Measurements from ENCODE around the gene PLEKHA7. TPM values are rescaled to one million over a fixed set of nuclear protein-coding genes. Genes with fewer than 3 reads are reported as not detected.

The PLEKHA7 gene
- total RNA-seq, 1 experiment from 2014 or later = 13.0 TPM

GRCh38 chr11:16896729-16897469 lies 117.3 kb downstream of the PLEKHA7 start:
- ATAC-seq (no peak), DNase-seq (ENCODE audit: low spot score) (no peak)
- no peaks in the 10 kb centered on the region for H3K36me3 Mint-ChIP-seq
- H3K27ac Mint-ChIP-seq = no peak overlapping the region
- peaks cover 60% of the 10 kb centered on the region for H3K4me1 Mint-ChIP-seq
- H3K27me3 Mint-ChIP-seq (ENCODE audit: low read depth) = peaks cover 65% of the 10 kb centered on the region
- peaks cover 1% of the 10 kb centered on the region; the same call in 1 of the 2 replicates for H3K9me3 Mint-ChIP-seq
- H3K4me3 Mint-ChIP-seq = peak overlapping the region; percentile 50; the same call in 1 of the 2 replicates
- ChIA-PET POLR2A (no interaction called here), CTCF (interaction anchor here (1.3 to 1.6 kb wide), 2 partner anchors 112 to 166 kb away, joined by 4 to 5 read pairs; no protein-coding TSS in a partner anchor)
- TF ChIP-seq HMGA2 (CRISPR knock-in tag; IDR thresholded peaks at IDR 0.05) (no peak), ZNF671 (CRISPR knock-in tag; IDR thresholded peaks at IDR 0.05) (no peak), FOXJ3 (CRISPR knock-in tag; IDR thresholded peaks at IDR 0.05; ENCODE audit: borderline replicate concordance) (no peak), ZNF121 (CRISPR knock-in tag; IDR thresholded peaks at IDR 0.05) (no peak), ZNF219 (CRISPR knock-in tag; IDR thresholded peaks at IDR 0.05; ENCODE audit: borderline replicate concordance) (no peak), JAZF1 (CRISPR knock-in tag; IDR thresholded peaks at IDR 0.05) (no peak), ELF4 (CRISPR knock-in tag; IDR thresholded peaks at IDR 0.05; ENCODE audit: low read depth) (no peak)
- TF ChIP-seq, protein P1, sequence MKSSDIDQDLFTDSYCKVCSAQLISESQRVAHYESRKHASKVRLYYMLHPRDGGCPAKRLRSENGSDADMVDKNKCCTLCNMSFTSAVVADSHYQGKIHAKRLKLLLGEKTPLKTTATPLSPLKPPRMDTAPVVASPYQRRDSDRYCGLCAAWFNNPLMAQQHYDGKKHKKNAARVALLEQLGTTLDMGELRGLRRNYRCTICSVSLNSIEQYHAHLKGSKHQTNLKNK (CRISPR knock-in tag; IDR thresholded peaks at IDR 0.05) = no peak
- TF ChIP-seq, protein P2, sequence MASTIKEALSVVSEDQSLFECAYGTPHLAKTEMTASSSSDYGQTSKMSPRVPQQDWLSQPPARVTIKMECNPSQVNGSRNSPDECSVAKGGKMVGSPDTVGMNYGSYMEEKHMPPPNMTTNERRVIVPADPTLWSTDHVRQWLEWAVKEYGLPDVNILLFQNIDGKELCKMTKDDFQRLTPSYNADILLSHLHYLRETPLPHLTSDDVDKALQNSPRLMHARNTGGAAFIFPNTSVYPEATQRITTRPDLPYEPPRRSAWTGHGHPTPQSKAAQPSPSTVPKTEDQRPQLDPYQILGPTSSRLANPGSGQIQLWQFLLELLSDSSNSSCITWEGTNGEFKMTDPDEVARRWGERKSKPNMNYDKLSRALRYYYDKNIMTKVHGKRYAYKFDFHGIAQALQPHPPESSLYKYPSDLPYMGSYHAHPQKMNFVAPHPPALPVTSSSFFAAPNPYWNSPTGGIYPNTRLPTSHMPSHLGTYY (CRISPR knock-in tag; IDR thresholded peaks at IDR 0.05) = no peak
- TF ChIP-seq, protein P3, sequence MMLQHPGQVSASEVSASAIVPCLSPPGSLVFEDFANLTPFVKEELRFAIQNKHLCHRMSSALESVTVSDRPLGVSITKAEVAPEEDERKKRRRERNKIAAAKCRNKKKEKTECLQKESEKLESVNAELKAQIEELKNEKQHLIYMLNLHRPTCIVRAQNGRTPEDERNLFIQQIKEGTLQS (CRISPR knock-in tag; conservative IDR thresholded peaks at IDR 0.05) = no peak

GRCh38 chr11:16895306-16895705 lies 118.9 kb downstream of the PLEKHA7 start:
- peaks cover 2% of the 10 kb centered on the region for H3K36me3 Mint-ChIP-seq
- H3K9me3 Mint-ChIP-seq = peaks cover 2% of the 10 kb centered on the region
- peaks cover 62% of the 10 kb centered on the region for H3K27me3 Mint-ChIP-seq (ENCODE audit: low read depth)
- no peak overlapping the region for H3K27ac Mint-ChIP-seq
- CTCF ChIA-PET = interaction anchor here (1.0 kb wide), 1 partner anchor 75 kb away, joined by 3 read pairs; no protein-coding TSS in a partner anchor
- DNase-seq (ENCODE audit: low spot score) (no peak), ATAC-seq (no peak)
- H3K4me3 Mint-ChIP-seq = no peak overlapping the region
- POLR2A ChIA-PET = no interaction called here
- no peak for TF ChIP-seq SMAD3 (CRISPR knock-in tag; IDR thresholded peaks at IDR 0.05; ENCODE audit: borderline replicate concordance)
- TF ChIP-seq, protein P4, sequence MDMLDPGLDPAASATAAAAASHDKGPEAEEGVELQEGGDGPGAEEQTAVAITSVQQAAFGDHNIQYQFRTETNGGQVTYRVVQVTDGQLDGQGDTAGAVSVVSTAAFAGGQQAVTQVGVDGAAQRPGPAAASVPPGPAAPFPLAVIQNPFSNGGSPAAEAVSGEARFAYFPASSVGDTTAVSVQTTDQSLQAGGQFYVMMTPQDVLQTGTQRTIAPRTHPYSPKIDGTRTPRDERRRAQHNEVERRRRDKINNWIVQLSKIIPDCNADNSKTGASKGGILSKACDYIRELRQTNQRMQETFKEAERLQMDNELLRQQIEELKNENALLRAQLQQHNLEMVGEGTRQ (CRISPR knock-in tag; IDR thresholded peaks at IDR 0.05) = no peak
- no peak for TF ChIP-seq NFYB (CRISPR knock-in tag; conservative IDR thresholded peaks at IDR 0.05; ENCODE audit: low read depth)
- no peak for TF ChIP-seq PREB (CRISPR knock-in tag; IDR thresholded peaks at IDR 0.05; ENCODE audit: borderline replicate concordance)
- no peak for TF ChIP-seq NR2C2 (CRISPR knock-in tag; IDR thresholded peaks at IDR 0.05)
- no peak for TF ChIP-seq ZNF121 (CRISPR knock-in tag; IDR thresholded peaks at IDR 0.05)
- TF ChIP-seq ZNF512 (CRISPR knock-in tag; IDR thresholded peaks at IDR 0.05; ENCODE audit: borderline replicate concordance) = no peak
- no peak for TF ChIP-seq PRDM15 (CRISPR knock-in tag; IDR thresholded peaks at IDR 0.05)
- no peak for TF ChIP-seq ZNF138 (CRISPR knock-in tag; conservative IDR thresholded peaks at IDR 0.05)
- TF ChIP-seq, protein P5, sequence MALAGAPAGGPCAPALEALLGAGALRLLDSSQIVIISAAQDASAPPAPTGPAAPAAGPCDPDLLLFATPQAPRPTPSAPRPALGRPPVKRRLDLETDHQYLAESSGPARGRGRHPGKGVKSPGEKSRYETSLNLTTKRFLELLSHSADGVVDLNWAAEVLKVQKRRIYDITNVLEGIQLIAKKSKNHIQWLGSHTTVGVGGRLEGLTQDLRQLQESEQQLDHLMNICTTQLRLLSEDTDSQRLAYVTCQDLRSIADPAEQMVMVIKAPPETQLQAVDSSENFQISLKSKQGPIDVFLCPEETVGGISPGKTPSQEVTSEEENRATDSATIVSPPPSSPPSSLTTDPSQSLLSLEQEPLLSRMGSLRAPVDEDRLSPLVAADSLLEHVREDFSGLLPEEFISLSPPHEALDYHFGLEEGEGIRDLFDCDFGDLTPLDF (CRISPR knock-in tag; IDR thresholded peaks at IDR 0.05) = no peak
- TF ChIP-seq MYBL2 (CRISPR knock-in tag; IDR thresholded peaks at IDR 0.05) = no peak
- TF ChIP-seq FOXK1 (CRISPR knock-in tag; IDR thresholded peaks at IDR 0.05) = no peak
- peaks cover 57% of the 10 kb centered on the region for H3K4me1 Mint-ChIP-seq

Measured in WTC11 (cell line).